Measurements from ENCODE around the gene ITGA3. TPM values are rescaled to one million over a fixed set of nuclear protein-coding genes. Genes with fewer than 3 reads are reported as not detected.
A peak's percentile ranks its signal among the peaks of the same experiment; 100 is the strongest.

ITGA3 gene
- total and polyA plus RNA-seq, 2 of the 13 experiments (the other 11 are each of a cell fraction or from before 2014, with no cell fraction given): 0.48 to 0.69 TPM

DNA sequence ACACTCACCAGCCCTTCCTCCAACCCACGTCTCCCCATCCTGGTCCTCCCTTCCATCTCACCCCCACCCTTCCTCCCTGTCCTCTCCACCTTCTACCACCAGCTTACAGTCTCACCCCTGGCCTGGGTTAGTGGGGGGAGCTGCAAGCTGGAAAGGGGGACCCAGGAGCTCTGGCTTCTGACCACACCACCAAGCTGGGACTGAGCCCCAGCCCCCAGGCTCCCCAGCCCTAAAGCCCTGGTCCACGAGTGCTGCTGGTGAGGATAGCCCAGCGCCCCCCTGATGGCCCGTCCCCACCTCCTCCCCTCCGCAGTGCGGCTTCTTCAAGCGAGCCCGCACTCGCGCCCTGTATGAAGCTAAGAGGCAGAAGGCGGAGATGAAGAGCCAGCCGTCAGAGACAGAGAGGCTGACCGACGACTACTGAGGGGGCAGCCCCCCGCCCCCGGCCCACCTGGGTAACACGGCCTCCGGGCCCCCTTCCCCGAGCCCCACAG lies 32.0 kb downstream of the ITGA3 start:
- no peak overlapping the region for H2AFZ ChIP-seq (ENCODE audit: low read length)
- no peaks in the 10 kb centered on the region for H3K79me2 ChIP-seq (ENCODE audit: insufficient read depth, low read length)
- H3K4me2 ChIP-seq (ENCODE audit: low read depth, low read length): no peak overlapping the region
- ATAC-seq: no peak
- no TSS peak for BruUV-seq (replicated peaks)
- in situ Hi-C loops (cut with HindIII; ENCODE audit: extremely low pct_ligation_motif_present, low pct_unique_long_range_greater_than_20kb) (loop anchor here (5.0 to 10.0 kb wide), 2 partner anchors 61 to 223 kb away; no protein-coding TSS in a partner anchor), intact Hi-C loops (cut with micrococcal nuclease; ENCODE audit: unreplicated experiment) (loop anchor here (1.0 to 10.0 kb wide), 2 partner anchors 61 to 223 kb away; no protein-coding TSS in a partner anchor)
- TF ChIP-seq, protein P1, sequence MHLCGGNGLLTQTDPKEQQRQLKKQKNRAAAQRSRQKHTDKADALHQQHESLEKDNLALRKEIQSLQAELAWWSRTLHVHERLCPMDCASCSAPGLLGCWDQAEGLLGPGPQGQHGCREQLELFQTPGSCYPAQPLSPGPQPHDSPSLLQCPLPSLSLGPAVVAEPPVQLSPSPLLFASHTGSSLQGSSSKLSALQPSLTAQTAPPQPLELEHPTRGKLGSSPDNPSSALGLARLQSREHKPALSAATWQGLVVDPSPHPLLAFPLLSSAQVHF (CRISPR knock-in tag; IDR thresholded peaks at IDR 0.05): no peak
- TF ChIP-seq ZNF333 (CRISPR knock-in tag; IDR thresholded peaks at IDR 0.05; ENCODE audit: borderline replicate concordance) (0 out of 2 replicates have a peak, but pooled peaks have one; percentile 1), PCBP1 (IDR thresholded peaks at IDR 0.05; ENCODE audit: borderline replicate concordance, low read depth, low read length) (0 out of 2 replicates have a peak, but pooled peaks have one; percentile 5)
- TF ChIP-seq, protein P2, sequence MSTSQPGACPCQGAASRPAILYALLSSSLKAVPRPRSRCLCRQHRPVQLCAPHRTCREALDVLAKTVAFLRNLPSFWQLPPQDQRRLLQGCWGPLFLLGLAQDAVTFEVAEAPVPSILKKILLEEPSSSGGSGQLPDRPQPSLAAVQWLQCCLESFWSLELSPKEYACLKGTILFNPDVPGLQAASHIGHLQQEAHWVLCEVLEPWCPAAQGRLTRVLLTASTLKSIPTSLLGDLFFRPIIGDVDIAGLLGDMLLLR (CRISPR knock-in tag; IDR thresholded peaks at IDR 0.05): 0 out of 2 replicates have a peak, but pooled peaks have one; percentile 6
- no peak overlapping the region for H3K27ac ChIP-seq (ENCODE audit: extremely low read length, insufficient read depth, low read length)
- no peaks in the 10 kb centered on the region for H3K36me3 ChIP-seq (replicated peaks in 1 of 2; ENCODE audit: control insufficient read depth in 1 of 2, insufficient read depth in 2 of 2, low read length in 2 of 2)
- H3K4me3 ChIP-seq (replicated peaks in 1 of 3; ENCODE audit: insufficient read depth in 1 of 3, low read depth in 2 of 3, low read length in 3 of 3): no peak overlapping the region
- no peak overlapping the region for H3K9ac ChIP-seq (ENCODE audit: insufficient read depth, low read depth, low read length)
- no peaks in the 10 kb centered on the region for H3K9me3 ChIP-seq (ENCODE audit: low read length)
- no peaks in the 10 kb centered on the region for H4K20me1 ChIP-seq (ENCODE audit: insufficient read depth, low read length)
- peaks cover 6 to 24% of the 10 kb centered on the region in 2 experiments; a peak in 4 of 5 replicates for H3K27me3 ChIP-seq (ENCODE audit: control insufficient read depth in 1 of 2, insufficient read depth in 2 of 2, low read length in 2 of 2)
- DNase-seq (ENCODE audit: low spot score): no peak
- FAIRE-seq: no peak
- WGBS (ENCODE audit: low lambda C conversion rate): 43% methylated on average over 16 of the region's 19 CpGs
- CTCF ChIA-PET (ENCODE audit: low intra/inter-chr PET ratio, low total read pairs): interaction anchor here (0.9 to 3.5 kb wide), 3 partner anchors 57 to 226 kb away, joined by 3 to 71 read pairs (median 4); no protein-coding TSS in a partner anchor
- H3K4me1 ChIP-seq (ENCODE audit: insufficient read depth, low read length): no peaks in the 10 kb centered on the region
- POLR2A ChIA-PET: interaction anchor here (0.6 kb wide), 1 partner anchor 54 kb away, joined by 3 read pairs; no protein-coding TSS in a partner anchor
